KMS-11 (cell line): ENCODE measurements around the gene ZNF557.
"Not testable (repeated sequence)": the region's sequence is repeated elsewhere in the genome, so short reads cannot be mapped to it uniquely, and the experiment has no call there.

Source experiments
- H2AFZ ChIP-seq: fragments of 200-600 bp; sonication (generic); 2 replicates; pipeline ENCODE4 v1.6.1; 2016; ENCODE audit warnings: antibody characterized with exemption, mixed run types, low read depth
- H3K27ac ChIP-seq: fragments of 200-600 bp; sonication (generic); 2 replicates; pipeline ENCODE4 v1.6.1; 2016; ENCODE audit warnings: mild to moderate bottlenecking, mixed run types
- H3K27me3 ChIP-seq: fragments of 200-600 bp; sonication (generic); 2 replicates; pipeline ENCODE4 v1.6.1; 2017; ENCODE audit warnings: mild to moderate bottlenecking, low read depth, mixed run types, moderate library complexity; ENCODE audit not compliant: insufficient read depth
- H3K36me3 ChIP-seq: fragments of 200-600 bp; sonication (generic); 2 replicates; pipeline ENCODE4 v1.6.1; 2017; ENCODE audit warnings: mild to moderate bottlenecking, mixed run types; ENCODE audit not compliant: insufficient read depth
- H3K4me1 ChIP-seq: fragments of 200-600 bp; sonication (generic); 2 replicates; pipeline ENCODE4 v1.6.1; 2016; ENCODE audit warnings: mild to moderate bottlenecking, low read depth, mixed run types; ENCODE audit not compliant: poor library complexity, severe bottlenecking
- H3K4me2 ChIP-seq: fragments of 200-600 bp; sonication (generic); 2 replicates; pipeline ENCODE4 v1.7.0; 2016; ENCODE audit warnings: mild to moderate bottlenecking, mixed run types
- H3K4me3 ChIP-seq: fragments of 200-600 bp; sonication (generic); IDR thresholded peaks from 2 replicates; pipeline ENCODE4 v1.6.1; 2017; ENCODE audit warnings: low read depth, low read length, mixed read lengths; ENCODE audit not compliant: insufficient read depth
- H3K79me2 ChIP-seq: fragments of 200-600 bp; sonication (generic); 2 replicates; pipeline ENCODE4 v1.6.1; 2016; ENCODE audit warnings: low read depth, mixed run types; ENCODE audit not compliant: insufficient read depth
- H3K9ac ChIP-seq: fragments of 200-600 bp; sonication (generic); 2 replicates; pipeline ENCODE4 v1.6.1; 2016; ENCODE audit warnings: mild to moderate bottlenecking, mixed run types
- H4K20me1 ChIP-seq: fragments of 200-600 bp; sonication (generic); 2 replicates; pipeline ENCODE4 v1.6.1; 2016; ENCODE audit warnings: mild to moderate bottlenecking, mixed run types; ENCODE audit not compliant: insufficient read depth
- TF ChIP-seq, protein P1 (sequence below): fragments of 200-600 bp; sonication (generic); conservative IDR thresholded peaks from 2 replicates; pipeline ENCODE4 v1.6.1; 2017; ENCODE audit warnings: low read depth, mild to moderate bottlenecking, antibody characterized with exemption, low read length, moderate library complexity, mixed read lengths

The ZNF557 gene

GRCh38 chr19:7054635-7055368, 14.7 kb upstream of the ZNF557 start:
- not testable (repeated sequence) for H3K27me3 ChIP-seq, H3K36me3 ChIP-seq, H3K9ac ChIP-seq, H2AFZ ChIP-seq, H3K4me2 ChIP-seq, H3K79me2 ChIP-seq, H3K27ac ChIP-seq, H4K20me1 ChIP-seq, H3K4me1 ChIP-seq, H3K4me3 ChIP-seq

GRCh38 chr19:7055679-7056078, 13.8 kb upstream of the ZNF557 start:
- H3K27me3 ChIP-seq, H2AFZ ChIP-seq, H3K79me2 ChIP-seq, H3K36me3 ChIP-seq, H3K9ac ChIP-seq, H3K4me1 ChIP-seq, H3K27ac ChIP-seq, H3K4me3 ChIP-seq, H4K20me1 ChIP-seq, H3K4me2 ChIP-seq: not testable (repeated sequence)

GRCh38 chr19:7056371-7056770, 13.1 kb upstream of the ZNF557 start:
- H4K20me1 ChIP-seq, H3K27ac ChIP-seq, H3K27me3 ChIP-seq, H3K79me2 ChIP-seq, H3K9ac ChIP-seq, H2AFZ ChIP-seq, H3K4me2 ChIP-seq, H3K4me1 ChIP-seq, H3K36me3 ChIP-seq, H3K4me3 ChIP-seq: not testable (repeated sequence)

- H3K36me3 ChIP-seq, H3K79me2 ChIP-seq, H3K27ac ChIP-seq, H4K20me1 ChIP-seq, H3K4me1 ChIP-seq, H2AFZ ChIP-seq, H3K4me3 ChIP-seq, H3K27me3 ChIP-seq, H3K4me2 ChIP-seq, H3K9ac ChIP-seq: not testable (repeated sequence)
These were observed 10.9 kb upstream of the ZNF557 start, which contains the start of gene MBD3L3 for GRCh38 chr19:7058576-7058975. Gene MBD3L3, minus strand, starts transcription at chr19:7058676. Its CDS starts 71 bp downstream, at chr19:7058605.

- H3K36me3 ChIP-seq, H2AFZ ChIP-seq, H3K27ac ChIP-seq, H3K79me2 ChIP-seq, H3K4me2 ChIP-seq, H3K4me1 ChIP-seq, H3K27me3 ChIP-seq, H3K4me3 ChIP-seq, H3K9ac ChIP-seq, H4K20me1 ChIP-seq: not testable (repeated sequence)
These were observed 9.5 kb upstream of the ZNF557 start for GRCh38 chr19:7059977-7060376.

GRCh38 chr19:7063339-7063738, 6.2 kb upstream of the ZNF557 start:
- H3K9ac ChIP-seq, result no peak overlapping the region
- H2AFZ ChIP-seq, result no peak overlapping the region
- H3K36me3 ChIP-seq, result no peaks in the 10 kb centered on the region
- H3K4me1 ChIP-seq, result no peaks in the 10 kb centered on the region
- H3K4me2 ChIP-seq, result no peak overlapping the region
- no peaks in the 10 kb centered on the region for H3K79me2 ChIP-seq
- no peaks in the 10 kb centered on the region for H3K27me3 ChIP-seq
- no peak overlapping the region for H3K4me3 ChIP-seq
- H3K27ac ChIP-seq, result no peak overlapping the region
- no peaks in the 10 kb centered on the region for H4K20me1 ChIP-seq
- TF ChIP-seq, protein P1, sequence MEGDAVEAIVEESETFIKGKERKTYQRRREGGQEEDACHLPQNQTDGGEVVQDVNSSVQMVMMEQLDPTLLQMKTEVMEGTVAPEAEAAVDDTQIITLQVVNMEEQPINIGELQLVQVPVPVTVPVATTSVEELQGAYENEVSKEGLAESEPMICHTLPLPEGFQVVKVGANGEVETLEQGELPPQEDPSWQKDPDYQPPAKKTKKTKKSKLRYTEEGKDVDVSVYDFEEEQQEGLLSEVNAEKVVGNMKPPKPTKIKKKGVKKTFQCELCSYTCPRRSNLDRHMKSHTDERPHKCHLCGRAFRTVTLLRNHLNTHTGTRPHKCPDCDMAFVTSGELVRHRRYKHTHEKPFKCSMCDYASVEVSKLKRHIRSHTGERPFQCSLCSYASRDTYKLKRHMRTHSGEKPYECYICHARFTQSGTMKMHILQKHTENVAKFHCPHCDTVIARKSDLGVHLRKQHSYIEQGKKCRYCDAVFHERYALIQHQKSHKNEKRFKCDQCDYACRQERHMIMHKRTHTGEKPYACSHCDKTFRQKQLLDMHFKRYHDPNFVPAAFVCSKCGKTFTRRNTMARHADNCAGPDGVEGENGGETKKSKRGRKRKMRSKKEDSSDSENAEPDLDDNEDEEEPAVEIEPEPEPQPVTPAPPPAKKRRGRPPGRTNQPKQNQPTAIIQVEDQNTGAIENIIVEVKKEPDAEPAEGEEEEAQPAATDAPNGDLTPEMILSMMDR, result no peak
